Gastroesophageal sphincter (tissue), 4 donors: ENCODE results near the gene ABLIM2. TPM values are rescaled to one million over a fixed set of nuclear protein-coding genes. Genes with fewer than 3 reads are reported as not detected.
A peak's percentile ranks its signal among the peaks of the same experiment; 100 is the strongest.

Source experiments
- ATAC-seq: fragments of 150-250 bp; one replicate; pipeline ENCODE4 v1.9.1; 2016; ENCODE audit warnings: mild to moderate bottlenecking, moderate library complexity
- H3K27ac ChIP-seq, 4 donors: fragments of 200-600 bp; sonication (generic) in 3 of 4; 1 replicate in 3 of 4; 2 replicates in 1 of 4; pipeline ENCODE4 v1.5.1; 2016 to 2019
- H3K27me3 ChIP-seq: fragments of 200-600 bp; sonication (generic); one replicate; pipeline ENCODE4 v1.5.1; 2019
- H3K36me3 ChIP-seq, 2 donors: fragments of 200-600 bp; sonication (generic); one replicate each; pipeline ENCODE4 v1.5.1; 2019; ENCODE audit warnings: control low read depth in 1 of 2
- H3K4me1 ChIP-seq, 3 donors: fragments of 200-600 bp; sonication (generic); 1 replicate in 2 of 3; 2 replicates in 1 of 3; pipeline ENCODE4 v1.5.1; 2016 to 2019; ENCODE audit warnings: control low read depth in 2 of 3
- H3K4me3 ChIP-seq, 2 donors: fragments of 200-600 bp; sonication (generic); one replicate each; pipeline ENCODE4 v1.5.1; 2019; ENCODE audit warnings: mild to moderate bottlenecking in 1 of 2, moderate library complexity in 1 of 2
- H3K9me3 ChIP-seq, 3 donors: fragments of 200-600 bp; sonication (generic); one replicate each; pipeline ENCODE4 v1.5.1; 2017 to 2019; ENCODE audit warnings: control low read depth in 2 of 3
- EP300 ChIP-seq: sonication (generic); formaldehyde crosslinking; IDR thresholded peaks from one replicate; pipeline ENCODE4 v1.6.1; 2017; ENCODE audit warnings: antibody characterized with exemption, mild to moderate bottlenecking
- POLR2A ChIP-seq, 2 donors: fragments of 450-650 bp; IDR thresholded peaks; one replicate each; pipeline ENCODE4 v1.6.1; 2017; ENCODE audit warnings: antibody characterized with exemption in 2 of 2, mild to moderate bottlenecking in 2 of 2, moderate library complexity in 1 of 2
- POLR2AphosphoS5 ChIP-seq: sonication (generic); formaldehyde crosslinking; IDR thresholded peaks from one replicate; pipeline ENCODE4 v1.6.1; 2017; ENCODE audit warnings: antibody characterized with exemption
- WGBS, 2 donors: methylation state at CpG; one replicate each; pipeline ENCODE4 v1.1.5; 2018; ENCODE audit warnings: low coverage in 1 of 2; 5-methylcytosine and 5-hydroxymethylcytosine counted together
- total RNA-seq, 4 donors: library from RNA; depleted of rRNA; stranded (reverse); fragments of >200 nt; gene quantifications; one replicate each; pipeline ENCODE4 v1.1.0, GENCODE V29; 2016
- TF ChIP-seq, protein P1 (sequence below), 4 experiments: fragments of 200-600 bp in 2 of 4; fragments of 450-650 bp in 2 of 4; sonication (generic) in 1 of 4; IDR thresholded peaks; one replicate each; pipeline ENCODE4 v1.5.1; 2017 to 2019; ENCODE audit warnings: antibody characterized with exemption in 4 of 4, mild to moderate bottlenecking in 2 of 4, moderate library complexity in 2 of 4

ABLIM2 gene
- total RNA-seq, 4 donors from 2014 or later = 5.0 to 13.5 (median 8.0) TPM

DNA sequence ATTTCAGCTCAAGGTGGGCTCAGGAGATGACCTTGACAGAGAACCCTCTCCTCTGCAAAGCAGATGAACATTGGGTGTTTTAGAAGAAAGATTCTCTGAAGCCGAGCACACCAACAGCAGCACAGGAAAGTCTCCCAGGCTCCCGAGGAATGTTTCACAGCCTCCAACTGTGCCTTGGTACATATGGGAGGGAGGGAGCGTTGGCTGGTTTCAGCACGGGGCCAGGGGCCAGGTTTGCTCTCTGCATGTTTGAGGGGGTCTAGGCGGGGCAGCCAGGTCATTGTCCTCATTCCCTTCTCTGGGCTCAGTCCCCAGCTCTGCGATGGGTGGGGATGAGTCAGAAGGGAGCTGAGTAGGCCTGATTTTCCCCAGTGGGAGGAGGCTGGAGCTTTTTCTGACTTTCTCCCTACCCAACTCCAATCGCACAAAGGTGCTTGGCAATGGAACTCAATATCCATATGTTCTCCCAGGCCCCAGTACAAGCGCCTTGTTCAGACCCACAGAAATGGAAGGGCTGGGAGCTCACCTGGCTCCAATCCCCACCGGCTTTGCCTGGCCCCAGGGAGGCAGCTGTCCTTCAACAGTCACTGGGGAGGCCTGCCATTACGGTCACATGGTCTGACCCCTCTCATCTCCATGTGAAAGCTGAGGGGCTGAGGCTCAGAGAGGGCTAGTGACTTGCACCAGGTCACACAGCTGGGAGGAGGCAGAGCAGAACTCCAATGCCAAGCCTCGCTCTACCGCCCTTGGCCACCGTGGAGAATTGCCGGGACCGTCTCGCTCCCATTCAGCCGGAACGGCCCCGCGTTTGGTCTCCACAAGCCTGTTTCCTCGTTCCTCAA is 110.6 kb downstream of the ABLIM2 start:
- Histone ChIP-seq H3K27me3 (no peaks in the 10 kb centered on the region), H3K9me3 (no peaks in the 10 kb centered on the region), H3K4me3 (no peak overlapping the region), H3K4me1 (peaks cover 0 to 21% (median 9%) of the 10 kb centered on the region in 3 donors), H3K36me3 (peaks cover 0 to 9% of the 10 kb centered on the region in 2 donors), H3K27ac (no peak overlapping the region)
- TF ChIP-seq, protein P1, sequence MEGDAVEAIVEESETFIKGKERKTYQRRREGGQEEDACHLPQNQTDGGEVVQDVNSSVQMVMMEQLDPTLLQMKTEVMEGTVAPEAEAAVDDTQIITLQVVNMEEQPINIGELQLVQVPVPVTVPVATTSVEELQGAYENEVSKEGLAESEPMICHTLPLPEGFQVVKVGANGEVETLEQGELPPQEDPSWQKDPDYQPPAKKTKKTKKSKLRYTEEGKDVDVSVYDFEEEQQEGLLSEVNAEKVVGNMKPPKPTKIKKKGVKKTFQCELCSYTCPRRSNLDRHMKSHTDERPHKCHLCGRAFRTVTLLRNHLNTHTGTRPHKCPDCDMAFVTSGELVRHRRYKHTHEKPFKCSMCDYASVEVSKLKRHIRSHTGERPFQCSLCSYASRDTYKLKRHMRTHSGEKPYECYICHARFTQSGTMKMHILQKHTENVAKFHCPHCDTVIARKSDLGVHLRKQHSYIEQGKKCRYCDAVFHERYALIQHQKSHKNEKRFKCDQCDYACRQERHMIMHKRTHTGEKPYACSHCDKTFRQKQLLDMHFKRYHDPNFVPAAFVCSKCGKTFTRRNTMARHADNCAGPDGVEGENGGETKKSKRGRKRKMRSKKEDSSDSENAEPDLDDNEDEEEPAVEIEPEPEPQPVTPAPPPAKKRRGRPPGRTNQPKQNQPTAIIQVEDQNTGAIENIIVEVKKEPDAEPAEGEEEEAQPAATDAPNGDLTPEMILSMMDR (IDR thresholded peaks at IDR 0.05) = no peak
- TF ChIP-seq POLR2A (IDR thresholded peaks at IDR 0.05) = no peak
- TF ChIP-seq POLR2AphosphoS5 = no peak
- no peak for TF ChIP-seq EP300
- WGBS, 2 donors = 100% methylated on average over 1 of the region's 21 CpGs
- ATAC-seq = no peak

DNA sequence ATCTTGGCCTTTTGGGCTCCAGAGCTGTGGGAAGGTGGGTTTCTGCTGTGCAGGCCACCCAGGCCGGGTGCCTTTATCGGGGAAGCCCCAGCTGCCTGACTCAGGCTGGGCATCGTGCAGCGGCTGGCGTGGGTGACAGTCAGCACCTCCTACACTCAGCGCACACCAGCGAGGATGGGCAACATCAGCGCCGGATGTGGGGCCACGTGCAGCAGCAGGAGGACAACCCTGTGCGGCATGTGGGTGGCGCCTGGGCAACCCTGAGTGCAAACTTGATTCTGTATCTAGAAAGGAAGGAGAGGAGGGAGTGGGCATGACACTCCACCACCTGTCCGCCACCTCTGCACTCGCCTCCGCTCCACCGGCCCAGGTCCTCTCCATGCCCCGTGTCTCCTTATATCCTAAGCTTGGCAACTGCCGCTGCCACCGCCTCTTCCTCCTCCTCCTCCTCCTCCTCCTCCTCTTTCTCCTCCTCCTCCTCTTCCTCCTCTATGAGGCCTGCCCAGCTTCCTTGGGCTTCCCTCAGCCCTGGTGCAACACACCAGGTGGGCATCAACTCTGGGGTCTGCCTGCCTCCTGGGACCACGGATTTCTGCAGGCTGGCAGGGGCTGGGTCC is 111.6 kb downstream of the ABLIM2 start:
- 86 to 89% methylated on average over 5 to 9 of the region's 20 CpGs for WGBS, 2 donors

DNA sequence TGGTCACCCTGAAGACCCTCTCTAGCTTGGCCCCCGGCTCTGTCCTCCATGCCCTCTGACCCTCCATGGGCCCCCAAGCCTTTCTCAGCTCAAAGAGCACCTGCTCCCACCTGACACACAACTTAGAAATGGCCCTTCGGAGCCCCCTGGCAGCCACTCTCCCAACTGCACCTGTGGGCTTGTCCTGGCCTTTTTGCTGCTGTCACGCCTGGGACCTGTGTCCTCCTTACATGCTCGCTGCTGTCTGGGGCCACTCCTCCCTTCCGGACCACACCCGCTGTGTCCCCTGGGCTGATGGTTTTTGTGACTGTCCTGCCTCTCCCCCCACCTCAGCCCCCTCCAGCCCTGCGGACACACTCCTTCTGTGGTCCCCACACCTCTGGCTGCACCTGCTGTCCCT is 112.7 kb downstream of the ABLIM2 start:
- WGBS, 2 donors = 97 to 100% methylated on average over 2 to 7 of the region's 7 CpGs
- Histone ChIP-seq H3K27me3 (no peaks in the 10 kb centered on the region), H3K4me3 (no peak overlapping the region), H3K4me1 (peaks cover 0 to 12% (median 7%) of the 10 kb centered on the region in 3 donors), H3K9me3 (no peaks in the 10 kb centered on the region), H3K36me3 (peaks cover 0 to 9% of the 10 kb centered on the region in 2 donors), H3K27ac (no peak overlapping the region)
- TF ChIP-seq, protein P1 (IDR thresholded peaks at IDR 0.05) = no peak
- TF ChIP-seq POLR2AphosphoS5 (no peak), POLR2A (IDR thresholded peaks at IDR 0.05) (no peak), EP300 (no peak)
- ATAC-seq = no peak

More for the DNA sequence above, 111.6 kb downstream of the ABLIM2 start:
- Histone ChIP-seq H3K36me3 (peaks cover 0 to 9% of the 10 kb centered on the region in 2 donors), H3K4me3 (no peak overlapping the region), H3K27me3 (no peaks in the 10 kb centered on the region), H3K9me3 (no peaks in the 10 kb centered on the region), H3K27ac (no peak overlapping the region), H3K4me1 (peaks cover 0 to 21% (median 9%) of the 10 kb centered on the region in 3 donors)
- no peak for ATAC-seq
- TF ChIP-seq EP300 (no peak), POLR2A (IDR thresholded peaks at IDR 0.05) (no peak), POLR2AphosphoS5 (no peak)
- TF ChIP-seq, protein P1 (IDR thresholded peaks at IDR 0.05) = no peak

DNA sequence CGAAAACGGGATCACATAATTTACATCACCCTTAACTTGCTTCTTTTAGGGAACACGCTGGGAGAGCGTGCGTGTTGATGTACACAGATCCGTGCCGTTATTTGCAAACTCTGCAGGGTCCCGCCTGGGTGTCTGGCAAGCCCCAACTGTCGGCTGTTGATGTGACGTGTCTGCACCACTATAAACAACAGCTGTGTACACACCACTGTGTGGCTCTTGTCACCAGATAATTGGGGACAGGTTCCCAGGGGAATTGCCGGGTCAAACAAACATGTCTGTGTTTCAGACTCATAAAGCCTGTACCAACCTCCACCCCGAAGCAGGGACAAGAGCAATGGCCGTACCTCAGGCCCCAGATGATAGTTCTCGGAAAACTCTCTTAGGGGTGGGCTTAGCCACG is 113.9 kb downstream of the ABLIM2 start:
- no peaks in the 10 kb centered on the region for H3K27me3 ChIP-seq
- peaks cover 0 to 9% of the 10 kb centered on the region in 2 donors for H3K36me3 ChIP-seq
- WGBS, 2 donors = 31 to 49% methylated on average over 7 to 13 of the region's 15 CpGs
- no peaks in the 10 kb centered on the region for H3K9me3 ChIP-seq
- H3K4me1 ChIP-seq = peaks cover 0 to under 1% (median 0%) of the 10 kb centered on the region in 3 donors
- H3K27ac ChIP-seq = no peak overlapping the region
- ATAC-seq = peak; percentile 20
- H3K4me3 ChIP-seq = no peak overlapping the region
- TF ChIP-seq EP300 (no peak), POLR2A (IDR thresholded peaks at IDR 0.05) (no peak), POLR2AphosphoS5 (no peak)
- TF ChIP-seq, protein P1 (IDR thresholded peaks at IDR 0.05) = no peak
